ENCODE measurements around the gene JPH3.

The JPH3 gene

DNA sequence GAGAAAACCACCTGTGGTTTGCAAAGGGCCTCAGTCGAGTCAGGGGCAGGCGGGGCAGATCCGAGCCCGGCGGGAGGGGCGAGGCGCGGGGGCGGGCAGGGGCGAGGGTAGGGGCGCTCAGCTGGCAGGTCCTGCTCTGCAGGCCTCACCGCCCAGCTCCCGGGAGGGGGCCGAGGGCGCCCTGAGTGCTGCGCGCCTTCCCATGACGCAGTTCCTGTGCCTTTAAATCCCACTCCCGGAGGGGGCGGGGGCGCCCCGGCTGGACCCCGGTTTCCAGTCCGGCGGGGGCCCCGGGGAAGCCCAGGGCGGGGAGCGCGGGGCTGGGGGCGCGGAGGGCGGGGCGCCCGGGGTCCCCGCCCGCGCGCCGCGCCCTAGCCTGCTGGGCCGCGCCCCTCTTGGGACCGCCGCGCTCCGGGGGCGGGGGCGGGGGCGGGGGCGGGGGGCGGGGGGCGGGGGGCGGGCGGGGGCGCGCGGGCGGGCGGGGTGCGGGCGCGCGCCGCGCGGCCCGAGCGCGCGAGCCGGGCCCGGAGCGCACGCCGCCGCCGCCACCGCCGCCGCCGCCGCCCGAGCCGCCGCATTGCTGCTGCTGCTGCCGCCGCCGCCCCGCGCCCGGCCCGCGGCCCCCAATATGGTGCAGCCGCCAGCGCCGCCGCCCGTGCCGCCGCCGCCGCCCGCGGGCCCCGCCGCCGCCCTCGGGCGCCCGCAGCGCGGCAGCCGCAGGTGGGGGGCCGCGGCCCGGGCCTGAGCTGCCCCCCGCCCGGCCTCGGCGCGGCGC lies at the start of gene JPH3:
Gene JPH3 (plus strand): TSS at position 508 of the 775 bp plus-strand sequence. CDS start 639 bp downstream, outside the sequence.
- no peak for DNase-seq

DNA sequence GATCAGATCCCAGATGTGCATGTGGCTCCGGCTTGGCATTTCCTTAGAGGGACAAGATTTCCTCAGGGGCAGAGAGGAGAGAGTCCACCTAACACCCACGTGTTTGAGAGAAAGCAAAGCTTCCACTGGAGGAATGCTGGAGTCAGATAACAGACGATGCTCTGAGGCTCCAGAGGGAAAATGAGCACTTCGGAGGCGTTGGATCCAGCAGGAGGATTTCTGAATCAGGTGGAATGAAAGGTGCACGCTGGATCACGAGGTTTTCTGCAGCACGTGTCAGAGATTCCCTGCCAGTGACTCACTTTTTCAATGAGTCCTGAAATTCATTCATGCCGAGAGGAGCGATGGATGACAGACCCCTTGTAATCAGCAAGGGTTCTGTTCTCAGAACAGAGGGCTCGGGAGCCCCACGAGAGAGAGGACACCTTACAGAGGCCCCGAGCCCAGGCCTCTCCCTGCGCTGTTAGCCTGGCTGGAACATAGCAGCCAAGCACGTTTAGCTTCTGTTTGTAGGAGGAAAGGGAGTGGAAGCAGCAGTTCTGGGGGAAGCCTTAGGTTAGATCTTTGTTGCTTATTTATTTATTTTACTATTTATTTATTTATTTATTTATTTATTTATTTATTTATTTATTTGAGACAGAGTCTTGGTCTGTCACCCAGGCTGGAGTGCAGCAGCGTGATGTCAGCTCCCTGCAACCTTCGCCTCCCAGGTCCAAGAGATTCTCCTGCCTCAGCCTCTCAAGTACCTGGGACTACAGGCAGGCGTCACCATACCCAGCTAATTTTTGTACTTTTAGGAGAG lies 49.3 kb upstream of the JPH3 start:
- DNase-seq = no peak

DNA sequence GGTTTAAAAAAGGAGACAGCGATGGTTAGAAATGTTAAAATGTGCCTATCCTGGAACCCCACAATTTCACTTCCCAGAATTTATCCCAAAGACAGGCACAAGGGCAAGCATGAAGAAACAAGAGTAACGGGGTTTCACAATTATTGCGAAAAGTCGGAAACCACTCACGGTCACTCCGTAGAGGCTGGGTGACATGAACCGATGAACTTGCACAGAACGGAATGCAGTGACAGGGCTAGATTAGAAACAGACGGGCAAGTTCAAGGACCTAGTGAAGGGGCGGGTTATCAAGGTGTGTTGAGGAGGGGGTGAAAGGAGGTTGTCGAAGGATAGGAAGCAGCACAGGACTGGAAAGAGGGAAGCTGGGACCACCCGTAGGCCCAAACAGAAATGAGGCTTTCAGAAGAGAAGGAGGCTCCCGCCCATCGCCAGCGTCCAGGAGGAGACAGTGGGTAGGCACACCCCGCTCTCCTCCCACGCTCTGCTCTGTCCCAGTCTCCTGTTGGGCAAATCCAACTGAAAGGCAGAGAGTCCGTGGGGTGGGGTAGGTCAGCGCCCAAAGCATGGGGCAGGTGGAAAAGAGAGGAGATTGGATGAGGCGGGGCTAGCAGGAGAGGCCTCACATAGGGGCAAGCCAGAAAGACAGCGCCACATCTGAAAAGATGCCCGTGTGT lies 47.4 kb upstream of the JPH3 start:
- no peak for DNase-seq

DNA sequence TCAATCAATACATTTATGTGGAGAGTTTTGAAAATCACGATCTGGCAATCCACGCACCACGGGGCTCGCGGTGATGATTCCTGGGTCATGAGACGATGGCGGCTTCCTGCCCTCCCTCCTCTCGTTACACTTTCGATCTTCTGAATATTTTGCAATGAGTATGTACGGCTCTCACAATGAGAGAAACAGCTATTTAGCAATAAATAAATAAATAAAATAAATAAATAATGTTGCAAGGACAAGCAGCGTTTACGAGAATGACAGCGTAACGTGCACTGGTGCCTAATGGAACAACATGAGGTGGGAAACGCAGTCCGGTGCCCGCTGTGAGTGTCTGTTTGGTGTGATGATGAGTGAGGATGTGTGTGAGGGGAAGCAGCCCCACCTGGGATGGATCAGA lies 46.7 kb upstream of the JPH3 start:
- DNase-seq = no peak

DNA sequence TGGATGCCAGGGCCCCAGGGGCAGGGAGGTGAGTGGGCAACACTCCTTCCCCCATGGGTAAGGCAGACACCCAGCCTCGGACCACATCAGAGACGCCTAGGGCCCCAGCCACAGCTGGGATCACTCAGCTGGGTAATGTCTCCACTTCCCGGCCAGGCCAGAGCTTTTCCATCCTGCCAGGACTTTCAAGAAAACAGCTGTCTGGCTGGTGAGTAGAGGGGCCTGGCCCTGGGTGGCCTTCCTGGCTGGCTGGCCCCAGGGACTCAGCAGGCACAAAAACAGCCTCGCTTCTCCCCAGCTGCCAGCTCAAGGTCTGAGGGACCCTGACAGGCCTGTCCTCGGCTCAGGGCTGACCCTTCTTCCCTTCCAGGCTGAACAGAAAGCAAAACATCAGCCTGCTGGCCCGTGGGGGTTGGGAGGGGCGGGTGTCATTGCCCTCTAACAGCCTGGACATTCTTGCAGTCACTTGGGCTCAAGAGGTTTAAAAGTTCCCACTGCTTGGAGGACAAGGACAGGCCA lies 45.3 kb upstream of the JPH3 start:
- DNase-seq = no peak

DNA sequence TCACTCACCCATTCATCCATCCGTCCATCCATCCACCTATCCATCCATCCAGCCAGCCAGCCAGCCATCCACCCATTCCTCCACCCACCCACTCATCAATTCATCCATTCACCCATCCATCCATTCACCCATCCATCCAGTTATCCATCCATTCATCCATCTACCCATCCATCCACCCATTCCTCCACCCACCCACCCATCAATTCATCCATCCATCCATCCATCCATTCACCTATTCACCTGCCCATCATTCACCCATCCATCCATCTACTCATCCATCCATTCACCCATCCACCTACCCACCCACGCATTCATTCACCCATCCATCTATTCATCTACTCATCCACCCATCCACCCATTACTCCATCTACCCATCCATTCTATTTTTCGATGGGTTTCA lies 43.6 kb upstream of the JPH3 start:
- no peak for DNase-seq

DNA sequence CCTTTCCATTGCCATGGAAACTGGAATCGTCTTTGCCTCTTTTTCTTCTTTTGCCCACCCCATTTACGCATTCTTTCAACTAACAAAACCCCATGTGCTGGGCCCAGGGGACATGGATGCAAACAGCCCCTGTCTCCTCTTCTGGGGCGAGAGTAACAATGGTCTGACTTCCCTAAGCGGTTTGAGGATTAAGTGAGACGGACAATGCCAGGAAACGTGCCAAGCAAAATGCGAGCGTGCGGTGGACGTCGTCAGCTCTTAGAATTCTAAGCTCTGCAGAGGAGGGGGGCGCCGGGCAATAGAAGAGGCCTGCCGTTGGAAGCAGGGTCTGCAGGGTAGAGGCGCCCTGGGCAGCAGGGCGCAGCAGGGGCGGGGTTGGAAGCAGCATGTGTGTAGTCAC lies 42.4 kb upstream of the JPH3 start:
- no peak for DNase-seq

DNA sequence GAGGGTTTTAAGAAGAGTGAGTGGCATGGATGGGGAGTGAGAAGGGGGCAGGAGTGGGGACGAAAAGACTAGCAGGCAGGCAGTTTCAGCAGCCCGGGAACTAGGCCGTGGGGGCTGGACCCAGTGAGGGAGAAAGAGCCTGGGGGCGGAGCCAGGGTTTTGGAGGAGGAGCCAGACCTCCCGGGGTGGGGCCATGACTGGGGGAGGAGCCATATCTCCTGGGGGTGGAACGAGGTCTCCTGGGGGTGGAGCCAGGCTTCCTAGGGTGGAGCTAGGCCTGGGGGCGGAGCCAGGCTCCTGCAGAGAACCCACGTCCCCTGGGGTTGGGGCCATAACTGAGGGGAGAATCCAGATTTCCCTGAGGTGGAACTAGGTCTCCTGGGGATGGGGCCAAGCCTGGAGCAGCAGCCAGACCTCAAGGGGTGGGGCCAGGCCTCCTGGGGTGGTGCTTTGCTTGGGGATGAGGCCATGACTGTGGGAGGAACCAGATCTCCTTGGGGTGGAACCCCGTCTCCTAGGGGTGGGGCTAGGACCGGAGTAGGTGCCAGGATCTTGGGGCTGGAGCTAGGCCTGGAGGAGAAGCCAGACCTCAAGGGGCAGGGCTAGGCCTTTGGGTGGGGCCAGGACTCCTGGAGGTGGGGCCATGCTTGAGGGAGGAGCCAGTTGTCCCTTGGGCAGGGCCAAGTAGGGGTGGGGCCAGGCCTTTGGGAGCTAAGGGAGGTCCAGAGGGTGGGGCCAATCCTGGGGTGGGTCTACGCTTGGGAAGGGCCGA lies 41.7 kb upstream of the JPH3 start:
- no peak for DNase-seq

DNA sequence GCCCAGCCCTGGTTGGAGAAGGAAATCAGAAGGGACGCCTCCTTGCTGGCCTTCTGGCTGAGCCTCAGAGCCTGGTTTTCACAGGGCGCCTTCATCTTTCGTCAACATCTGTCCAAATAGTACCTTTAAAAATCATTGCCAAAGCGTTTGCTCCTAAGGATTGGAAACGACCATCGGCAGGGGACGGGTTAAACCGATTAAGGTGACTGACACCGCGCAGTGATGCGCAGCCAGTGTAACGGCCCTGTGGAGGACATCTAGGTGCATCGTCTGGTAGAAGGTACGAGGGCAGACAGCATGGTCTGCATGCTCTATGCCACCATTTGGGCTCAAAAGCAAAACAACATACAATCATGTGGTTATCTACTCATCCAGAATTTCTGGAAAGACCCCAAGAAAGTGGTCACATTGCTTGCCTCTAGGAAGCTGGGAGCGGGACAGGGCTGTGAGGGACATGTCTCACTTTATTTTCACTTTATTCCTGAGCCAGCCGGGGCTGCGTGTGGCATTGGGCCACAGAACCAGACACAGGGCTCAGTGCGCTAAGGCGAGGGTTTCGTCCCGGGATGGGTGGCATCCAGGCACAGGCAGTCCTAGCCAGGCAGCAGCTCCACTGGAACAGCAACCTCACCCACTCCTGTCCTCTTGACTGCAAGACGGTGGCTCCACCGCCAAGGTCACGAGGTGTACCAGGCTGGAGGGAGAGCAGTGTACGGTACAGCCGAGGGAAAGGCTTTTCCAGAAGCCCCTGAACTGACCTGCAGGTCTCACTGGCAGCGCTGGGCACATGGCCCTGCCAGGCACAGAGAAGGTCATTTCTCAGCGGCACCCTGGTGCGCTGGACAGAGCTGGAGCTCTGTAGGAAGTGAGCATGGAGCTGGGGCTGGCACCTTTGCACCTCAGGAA lies 40.9 kb upstream of the JPH3 start:
- DNase-seq = no peak

DNA sequence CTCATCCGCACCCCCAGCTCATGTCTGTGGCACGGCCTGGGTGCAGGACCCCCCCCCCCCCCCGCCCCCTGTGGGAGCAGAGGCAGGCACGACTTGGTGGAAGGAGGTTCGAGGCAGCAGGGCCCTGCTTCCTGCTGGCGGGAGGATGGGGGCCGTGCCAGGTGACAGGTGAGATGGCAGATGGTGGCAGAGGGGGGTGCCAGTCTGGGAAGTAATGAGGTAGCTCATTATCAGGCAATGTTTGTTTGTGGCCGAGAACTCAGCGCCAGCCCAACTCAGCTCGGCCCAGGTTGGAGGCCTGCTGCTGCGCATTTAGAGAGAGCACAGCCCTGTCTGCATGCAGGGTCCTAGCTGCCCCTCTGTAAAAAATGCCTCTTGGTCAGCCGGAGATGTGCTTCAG lies 40.1 kb upstream of the JPH3 start:
- DNase-seq = no peak

DNA sequence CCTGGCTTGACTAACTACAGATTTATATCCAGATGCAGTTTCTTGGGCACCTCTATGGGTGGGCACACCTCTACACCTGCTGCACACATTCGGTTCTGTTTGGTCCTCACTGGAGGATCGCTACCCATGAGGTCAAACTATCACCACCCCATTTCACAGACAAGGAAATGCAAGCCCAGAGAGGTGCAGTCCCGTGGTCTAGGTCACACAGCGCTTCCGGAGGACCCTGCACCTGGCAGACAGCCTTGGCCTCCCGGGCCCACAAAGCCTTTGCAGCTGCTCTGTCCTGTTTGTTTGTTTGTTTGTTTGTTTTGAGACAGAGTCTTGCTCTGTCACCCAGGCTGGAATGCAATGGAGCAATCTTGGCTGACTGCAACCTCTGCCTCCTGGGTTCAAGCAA lies 39.3 kb upstream of the JPH3 start:
- DNase-seq = no peak

DNA sequence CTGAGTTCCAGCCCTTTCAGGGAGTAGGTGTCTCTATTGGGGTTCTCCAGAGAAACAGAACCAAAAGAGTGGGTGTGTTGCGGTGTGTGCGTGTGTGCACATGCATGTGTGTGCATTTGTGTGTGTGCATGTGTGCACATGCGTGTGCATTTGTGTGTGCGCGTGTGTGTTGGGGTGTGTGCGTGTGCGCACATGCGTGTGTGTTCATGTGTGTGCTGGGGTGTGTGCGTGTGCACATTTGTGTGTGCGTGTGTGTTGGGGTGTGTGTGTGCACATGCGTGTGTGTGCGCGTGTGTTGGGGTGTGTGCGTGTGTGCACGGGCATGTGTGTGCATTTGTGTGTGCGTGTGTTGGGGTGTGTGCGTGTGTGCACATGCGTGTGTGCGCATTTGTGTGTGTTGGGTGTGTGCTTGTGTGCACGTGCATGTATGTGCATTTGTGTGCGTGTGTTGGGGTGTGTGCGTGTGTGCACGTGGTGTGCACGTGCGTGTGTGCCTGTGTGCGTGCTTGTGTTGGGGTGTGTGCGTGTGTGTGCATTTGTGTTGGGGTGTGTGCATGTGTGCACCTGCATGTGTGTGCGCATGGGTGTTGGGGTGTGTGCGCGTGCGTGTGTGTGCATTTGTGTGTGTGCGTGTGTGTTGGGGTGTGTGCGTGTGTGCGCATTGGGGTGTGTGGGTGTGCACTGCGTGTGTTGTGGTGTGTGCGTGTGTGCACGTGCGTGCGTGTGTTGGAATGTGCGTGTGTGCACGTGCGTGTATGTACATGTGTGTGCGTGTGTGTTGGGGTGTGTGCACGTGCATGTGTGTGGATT lies 38.4 kb upstream of the JPH3 start:
- DNase-seq = no peak

DNA sequence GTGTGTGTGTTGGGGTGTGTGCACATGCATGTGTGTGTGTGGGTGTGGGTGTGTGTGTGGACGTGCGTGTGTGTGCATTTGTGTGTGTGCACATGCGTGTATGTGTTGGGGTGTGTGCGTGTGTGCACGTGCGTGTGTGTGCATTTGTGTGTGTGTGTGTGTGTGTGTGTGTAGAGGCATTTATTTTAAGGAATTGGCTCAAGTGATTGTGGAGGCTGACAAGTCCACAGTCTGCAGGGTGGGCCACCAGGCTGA lies 37.9 kb upstream of the JPH3 start:
- DNase-seq = no peak

DNA sequence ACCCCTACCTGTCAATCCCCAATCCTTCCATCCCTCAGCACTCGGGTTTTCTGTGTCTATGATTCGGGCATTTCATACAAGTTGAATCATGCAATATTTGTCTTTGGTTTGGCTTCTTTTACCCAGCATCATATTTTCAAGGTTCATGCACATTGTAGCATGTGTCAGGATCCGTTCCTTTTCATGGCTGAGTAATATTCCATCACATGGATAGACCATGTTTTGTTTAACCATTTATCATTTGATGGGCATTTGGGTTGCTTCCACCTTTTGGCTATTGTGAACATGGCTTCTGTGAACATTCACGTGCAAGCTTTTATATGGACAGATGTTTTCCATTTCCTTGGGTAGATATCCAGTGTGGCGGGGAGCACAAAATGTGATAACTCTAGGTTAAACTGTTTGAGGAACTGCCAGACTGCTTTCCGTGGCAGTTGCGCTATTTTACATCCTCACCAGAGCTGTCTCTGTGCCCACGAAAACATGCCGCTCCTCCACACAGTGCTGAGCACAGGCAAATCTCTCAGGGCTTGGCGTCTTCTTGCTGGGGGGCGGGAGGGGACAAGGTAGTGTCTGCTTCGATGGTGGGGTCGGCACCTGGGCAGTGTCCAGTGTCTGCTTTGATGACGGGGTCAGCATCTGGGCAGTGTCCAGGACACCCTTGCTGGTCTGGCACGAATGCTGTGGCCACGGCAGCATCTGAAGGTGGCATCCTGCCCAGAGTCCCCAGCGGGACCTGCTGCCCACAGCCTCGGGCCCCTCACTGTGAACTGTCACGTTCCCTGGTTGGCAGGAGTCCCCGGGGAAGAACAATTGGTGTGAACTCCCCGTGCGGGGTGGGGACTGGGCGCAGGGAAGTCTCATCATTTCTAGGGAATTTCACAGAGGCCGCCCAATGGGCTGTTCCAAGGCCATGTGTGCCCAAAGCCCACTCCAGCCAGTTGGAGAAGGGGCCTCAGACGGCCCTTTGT lies 32.4 kb upstream of the JPH3 start:
- DNase-seq = no peak

DNA sequence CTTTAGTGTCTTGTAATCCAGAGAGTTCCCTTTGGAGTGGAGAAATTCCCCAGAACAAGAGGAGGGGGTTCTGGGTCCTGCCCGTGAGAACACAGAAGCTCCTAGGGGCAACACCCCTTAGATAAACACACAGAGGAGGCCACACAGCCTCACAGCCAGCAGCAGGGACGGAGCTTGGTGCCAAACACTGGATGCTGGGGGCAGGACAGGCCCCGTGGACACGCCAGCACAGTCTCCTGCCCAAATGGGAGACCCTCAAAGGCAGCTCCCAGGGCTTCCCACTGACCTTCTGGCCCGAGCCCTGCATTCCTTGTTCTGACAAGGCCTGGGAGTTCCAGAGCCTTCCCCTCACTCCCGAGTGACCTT lies 31.8 kb upstream of the JPH3 start:
- DNase-seq = no peak

DNA sequence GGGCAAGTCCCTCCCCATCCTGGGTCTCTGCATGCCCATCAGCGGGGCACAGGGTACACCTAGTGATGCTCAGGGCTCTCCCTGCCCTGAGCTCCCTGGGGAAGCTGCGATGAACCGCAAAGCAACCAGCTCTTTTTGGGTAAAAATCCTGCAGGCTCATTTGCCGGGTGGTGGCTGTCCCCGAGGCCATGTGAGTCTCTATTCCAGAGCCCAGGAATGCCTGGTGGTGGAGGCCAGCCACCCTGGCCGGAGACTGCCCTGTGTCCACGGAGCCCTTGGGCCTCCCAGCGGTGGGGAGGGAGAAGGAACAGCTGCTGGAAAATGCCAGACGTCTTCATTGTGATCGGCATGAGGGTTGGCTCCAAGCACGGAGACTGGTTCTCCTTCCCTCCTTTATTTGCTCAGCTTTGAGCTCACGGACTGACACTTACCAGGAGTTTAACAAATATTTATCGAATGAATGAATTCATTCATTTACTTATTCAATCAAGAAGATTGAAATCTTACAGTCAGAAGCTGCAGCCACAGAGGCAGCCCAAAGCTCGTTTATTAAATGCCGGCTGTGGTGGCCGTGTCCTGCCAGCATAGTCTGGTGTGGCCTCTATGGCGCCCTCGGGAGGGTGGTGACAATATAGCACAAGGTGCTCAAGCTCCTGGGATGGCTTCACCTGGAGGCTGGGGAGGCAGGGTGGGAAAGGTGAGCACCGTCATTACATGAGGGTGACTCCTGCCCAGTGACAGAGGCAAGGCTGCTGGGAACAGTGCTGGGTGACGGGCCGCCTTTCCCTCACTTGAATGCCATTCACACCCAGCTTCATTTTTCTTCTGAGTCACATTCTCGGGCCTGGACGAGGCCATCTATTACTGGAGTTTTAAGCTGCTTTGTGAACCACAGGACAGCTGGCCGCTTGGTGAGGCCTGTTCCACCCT lies 31.1 kb upstream of the JPH3 start:
- no peak for DNase-seq

DNA sequence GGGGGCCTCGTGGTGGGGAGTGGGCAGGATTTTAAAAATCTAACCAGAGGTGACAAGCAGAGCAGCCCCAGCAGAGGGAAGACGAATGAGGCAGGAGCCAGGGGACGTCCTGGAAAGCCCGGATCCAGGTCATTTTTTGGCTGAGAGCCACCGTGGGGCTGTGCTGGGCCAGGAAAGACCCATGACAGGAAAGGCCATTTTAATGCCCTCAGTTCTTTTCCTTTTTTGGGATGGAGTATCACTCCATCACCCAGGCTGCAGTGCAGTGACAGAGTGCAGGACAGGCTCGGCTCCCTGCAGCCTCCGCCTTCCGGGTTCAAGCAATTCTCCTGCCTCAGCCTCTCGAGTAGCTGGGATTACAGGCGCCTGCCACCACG lies 30.5 kb upstream of the JPH3 start:
- DNase-seq = no peak

DNA sequence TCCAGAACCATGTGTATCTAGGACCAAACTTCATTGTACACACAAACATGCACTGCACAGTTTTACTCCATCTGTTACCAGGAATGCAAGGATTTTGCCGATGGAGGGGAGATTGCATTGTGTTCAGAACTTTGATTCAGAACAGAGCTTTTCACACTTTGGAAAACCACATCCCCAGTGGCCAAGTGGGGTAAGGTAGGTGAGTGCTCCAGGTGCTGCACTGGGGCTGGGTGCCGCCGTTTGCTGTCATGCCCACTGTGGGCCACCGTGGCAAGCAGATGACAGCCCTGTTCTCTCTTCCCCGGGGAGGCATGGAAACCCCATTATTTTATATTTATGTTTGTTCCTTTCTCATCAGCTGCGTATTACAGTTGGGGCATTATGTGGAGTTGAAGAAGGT lies 29.3 kb upstream of the JPH3 start:
- DNase-seq = no peak
